GM21529 (cell line): ENCODE data around the gene TPO.

Experiments used
- ATAC-seq: cut with Tn5 transposase; IDR thresholded peaks from one replicate; pipeline ENCODE4 v1.9.1; 2021; ENCODE audit not compliant: unreplicated experiment

TPO gene

DNA sequence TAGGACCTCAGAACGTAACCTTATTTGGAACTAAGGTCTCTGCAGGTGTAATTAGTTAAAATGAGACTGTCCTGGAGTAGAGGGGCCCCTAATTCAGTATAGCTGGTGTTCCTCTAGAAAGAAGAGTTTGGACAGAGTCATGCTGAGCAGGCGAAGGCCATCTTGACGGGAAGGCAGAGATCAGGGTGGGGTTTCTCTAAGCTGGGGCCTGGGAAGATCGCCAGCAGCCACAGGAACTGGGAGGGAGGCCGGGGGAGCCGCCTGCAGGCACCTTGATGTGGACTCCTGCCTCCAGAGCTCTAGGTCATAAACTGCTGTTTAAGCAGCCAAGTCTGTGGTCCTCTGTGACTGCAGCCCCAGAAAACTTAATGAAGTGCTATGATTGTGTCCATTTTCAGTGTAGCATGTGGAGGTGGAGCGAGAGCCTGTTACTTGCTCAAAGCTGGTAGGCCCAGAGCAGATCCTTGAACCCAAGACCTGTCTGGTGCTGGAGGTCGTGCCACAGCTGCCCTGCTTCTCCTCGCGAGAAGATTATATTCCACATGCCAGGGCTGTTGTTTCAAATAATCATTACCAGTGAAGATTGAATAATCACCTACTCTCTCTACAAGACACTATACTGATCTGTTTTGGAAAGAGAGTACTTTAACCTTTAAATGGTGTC lies 105.7 kb downstream of the TPO start:
- ATAC-seq, result no peak

DNA sequence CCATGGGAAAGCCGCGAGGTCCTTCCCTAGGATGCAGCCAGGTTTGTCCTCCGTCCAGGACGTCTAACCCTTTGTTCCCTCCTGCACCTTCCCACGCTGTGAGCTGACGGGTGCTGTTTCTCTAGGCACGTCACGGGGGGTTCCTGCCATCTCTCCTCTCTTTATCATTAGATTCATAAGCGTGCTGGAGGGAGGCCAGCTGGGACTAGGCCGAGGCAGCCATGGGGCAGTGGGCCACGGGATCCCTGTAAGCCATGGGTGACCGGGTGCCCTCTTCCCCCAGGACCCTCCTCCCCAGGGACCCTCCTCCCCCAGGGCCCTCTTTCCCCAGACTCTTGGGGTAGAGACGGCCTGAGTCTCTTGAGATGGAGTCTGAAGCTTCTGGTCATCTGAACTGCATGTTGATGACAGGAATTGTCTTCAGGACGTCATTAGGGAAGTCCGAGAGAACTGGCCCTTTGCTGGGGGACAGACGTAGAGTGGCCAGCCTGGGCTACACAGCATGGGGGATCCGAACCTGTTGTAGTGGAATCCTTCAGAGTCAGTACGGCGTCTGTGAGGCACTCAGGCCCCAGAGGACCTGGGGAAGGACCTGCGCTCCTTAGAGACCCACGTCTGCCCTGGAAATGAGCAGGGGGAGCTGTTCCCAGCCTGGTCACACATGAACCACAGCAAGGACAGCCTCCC lies 108.1 kb downstream of the TPO start:
- no peak for ATAC-seq

GRCh38 chr2:1521878-1522830 lies 108.9 kb downstream of the TPO start:
- no peak for ATAC-seq

GRCh38 chr2:1527153-1527992 lies 114.1 kb downstream of the TPO start:
- no peak for ATAC-seq

GRCh38 chr2:1528273-1529064 lies 115.2 kb downstream of the TPO start:
- ATAC-seq, result no peak

DNA sequence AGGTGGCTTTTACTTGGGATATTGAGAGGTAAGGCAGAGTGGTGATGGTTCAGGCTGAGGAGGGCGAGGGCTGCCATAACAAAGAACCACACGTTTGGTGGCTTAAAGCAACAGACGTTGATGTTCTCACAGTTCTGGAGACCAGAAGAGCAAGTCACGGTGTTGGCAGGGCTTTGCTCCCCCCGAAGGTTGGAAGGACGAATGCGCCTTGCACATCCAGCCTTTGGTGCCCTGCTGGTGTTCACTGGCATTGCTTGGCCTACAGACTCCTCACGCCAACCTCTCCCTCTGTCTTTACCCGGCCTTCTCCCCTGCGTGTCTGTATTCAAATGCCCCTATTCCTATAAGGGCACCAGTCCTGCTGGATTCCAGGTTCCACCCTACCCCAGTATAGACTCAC lies 125.4 kb downstream of the TPO start:
- no peak for ATAC-seq

GRCh38 chr2:1539441-1539840 lies 126.2 kb downstream of the TPO start:
- ATAC-seq, result no peak

GRCh38 chr2:1539973-1540372 lies 126.7 kb downstream of the TPO start:
- ATAC-seq, result no peak

- ATAC-seq, result no peak
Observed at GRCh38 chr2:1540481-1540880, 127.2 kb downstream of the TPO start.

GRCh38 chr2:1541040-1541439 lies 127.8 kb downstream of the TPO start:
- ATAC-seq, result no peak

DNA sequence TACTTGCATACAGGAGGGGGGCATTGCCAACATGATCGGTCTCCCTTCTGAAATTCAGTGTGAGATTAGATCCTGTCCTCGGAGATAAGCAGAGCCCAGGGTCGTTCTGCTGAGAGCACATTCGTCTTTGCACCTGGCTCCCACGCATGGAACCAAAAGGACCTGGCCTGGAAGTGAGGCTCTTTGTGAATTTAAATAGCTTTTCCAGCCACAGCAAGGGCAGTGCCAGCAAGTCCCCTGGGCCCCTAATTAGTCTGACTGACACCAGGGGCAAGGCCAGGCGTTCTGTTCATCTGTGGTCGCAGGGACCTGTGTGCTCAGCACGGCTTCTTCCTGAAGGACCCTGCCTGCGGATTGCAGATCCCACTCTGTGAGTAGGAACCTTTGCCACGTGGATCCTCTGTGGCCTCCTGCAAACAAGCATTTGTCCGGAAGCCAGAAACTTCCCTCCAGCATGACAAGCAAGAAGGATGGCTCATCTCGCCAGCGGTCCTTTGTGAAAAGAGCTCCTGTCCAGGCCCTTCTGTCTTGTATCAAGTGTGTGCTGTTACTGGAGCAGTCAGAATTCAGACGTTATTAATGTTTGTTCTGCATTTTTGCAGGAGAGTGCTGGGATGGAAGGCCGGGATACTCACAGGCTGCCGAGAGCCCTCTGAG lies 128.7 kb downstream of the TPO start:
- no peak for ATAC-seq

DNA sequence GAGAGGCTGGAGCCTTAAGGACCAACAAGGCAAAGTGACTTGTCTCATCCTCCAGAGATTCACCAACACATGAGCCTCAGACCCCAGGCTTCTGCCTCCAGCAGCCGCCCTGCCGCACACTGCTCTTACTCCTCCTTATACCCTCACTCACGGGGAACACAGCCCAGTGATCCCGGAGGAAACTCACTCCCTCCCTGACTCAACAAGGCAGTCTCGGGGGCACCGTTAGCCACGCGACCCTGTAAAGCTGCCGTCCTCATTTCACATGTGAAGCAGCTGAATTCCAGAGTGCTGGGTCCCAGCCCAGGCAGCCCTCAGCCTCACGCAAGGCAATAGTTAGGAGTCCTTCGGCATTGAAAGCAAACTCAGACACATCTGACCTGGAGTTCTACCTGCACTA lies 129.7 kb downstream of the TPO start:
- no peak for ATAC-seq

GRCh38 chr2:1543776-1544477 lies 130.7 kb downstream of the TPO start:
- ATAC-seq, result no peak

DNA sequence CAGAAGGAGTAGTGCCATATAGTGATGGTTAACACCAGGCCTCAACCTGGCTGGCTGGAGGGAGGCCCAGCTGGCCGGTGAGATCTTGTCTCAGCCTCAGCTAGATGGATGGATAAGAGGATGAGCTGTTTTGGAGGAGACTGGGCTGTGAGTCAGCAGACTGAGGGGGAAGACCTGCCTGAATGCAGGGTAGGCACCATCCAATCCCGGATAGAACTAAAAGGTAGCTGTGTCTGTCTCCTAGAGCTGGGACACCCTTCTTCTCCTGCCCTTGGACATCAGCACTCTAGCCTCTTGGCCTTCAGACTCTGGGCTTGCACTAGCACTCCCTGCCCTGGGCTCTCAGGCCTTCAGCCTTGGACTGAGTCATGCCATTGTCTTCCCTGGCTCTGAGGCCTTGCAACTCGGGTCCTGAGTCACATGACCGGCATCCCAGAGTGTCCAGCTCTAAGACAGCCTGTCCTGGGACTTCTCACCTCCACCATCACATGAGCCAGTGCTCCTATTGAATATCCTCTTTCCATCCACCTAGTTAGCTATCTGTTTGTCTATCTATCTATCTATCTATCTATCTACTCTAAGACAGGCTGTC lies 131.3 kb downstream of the TPO start:
- no peak for ATAC-seq

- ATAC-seq, result no peak
Observed at GRCh38 chr2:1546023-1546591, 132.8 kb downstream of the TPO start.

GRCh38 chr2:1546901-1547300 lies 133.6 kb downstream of the TPO start:
- ATAC-seq, result no peak

DNA sequence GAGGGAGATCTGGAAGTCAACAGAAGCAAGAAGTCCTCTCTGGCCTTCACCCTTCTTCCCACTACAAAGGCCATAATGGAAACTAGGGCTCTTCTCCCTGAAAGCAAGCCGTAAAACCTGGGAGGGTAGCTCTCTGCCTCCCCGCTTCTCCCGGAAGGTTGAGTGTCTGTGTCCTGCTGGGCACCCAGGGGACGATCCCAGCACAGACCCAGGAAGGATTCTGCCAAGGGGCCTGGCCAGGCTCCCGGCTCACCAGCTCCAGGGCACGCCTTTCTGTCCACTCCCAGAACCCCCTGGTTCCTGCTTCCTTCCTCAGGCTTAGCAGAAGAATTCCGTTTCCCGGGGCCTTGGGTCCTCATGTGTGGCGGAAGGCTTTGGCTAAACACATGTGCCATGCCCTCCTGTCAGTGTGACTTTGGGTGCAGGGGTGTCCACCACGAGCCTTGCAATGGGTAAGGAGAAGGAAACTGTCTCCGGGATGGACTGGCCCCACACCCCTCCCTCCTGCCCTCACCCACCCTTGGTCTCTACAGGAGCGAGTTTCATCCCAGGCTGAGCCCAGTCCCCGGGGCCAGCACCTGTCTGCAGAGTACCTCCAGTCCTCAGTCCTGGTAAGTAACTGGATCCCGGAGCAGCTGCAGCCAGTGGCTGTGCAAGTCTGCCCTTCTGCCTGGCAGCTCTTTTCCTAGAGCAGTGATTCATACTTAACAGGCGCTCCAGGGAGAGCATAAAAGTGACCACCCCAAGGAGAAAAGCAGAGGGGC lies 135.8 kb downstream of the TPO start:
- ATAC-seq, result no peak
